Right atrium auricular region (tissue), 2 donors: Measurements from ENCODE around the gene SIRPG. TPM values are rescaled to one million over a fixed set of nuclear protein-coding genes. Genes with fewer than 3 reads are reported as not detected.
"Not testable (repeated sequence)": the region's sequence is repeated elsewhere in the genome, so short reads cannot be mapped to it uniquely, and the experiment has no call there.

Source experiments
- DNase-seq: peaks from one replicate; pipeline ENCODE4 v3.0.0-alpha.2; 2019; ENCODE audit warnings: low spot score
- H3K27ac ChIP-seq, 2 donors: fragments of 200-600 bp; sonication (generic); 1 replicate in 1 of 2; 2 replicates in 1 of 2; pipeline ENCODE4 v1.5.1; 2016 to 2019
- H3K27me3 ChIP-seq, 2 donors: fragments of 200-600 bp; sonication (generic); one replicate each; pipeline versions ENCODE4 v1.5.1 to v1.6.0; 2017 to 2019
- H3K36me3 ChIP-seq: fragments of 200-600 bp; sonication (generic); one replicate; pipeline ENCODE4 v1.5.1; 2016
- H3K4me1 ChIP-seq, 2 donors: fragments of 200-600 bp; sonication (generic); one replicate each; pipeline versions ENCODE4 v1.5.1 to v1.6.0; 2017 to 2019
- H3K4me3 ChIP-seq, 2 donors: fragments of 200-600 bp; sonication (generic); 1 replicate in 1 of 2; 2 replicates in 1 of 2; pipeline ENCODE4 v1.5.1; 2017 to 2019; ENCODE audit warnings: mild to moderate bottlenecking in 1 of 2, moderate library complexity in 1 of 2
- H3K9me3 ChIP-seq, 2 donors: fragments of 200-600 bp; sonication (generic); one replicate each; pipeline ENCODE4 v1.5.1; 2019
- total RNA-seq, 2 donors: library from RNA; depleted of rRNA; stranded (reverse); fragments of >200 nt; gene quantifications; one replicate each; pipeline ENCODE4 v1.1.0, GENCODE V29; 2016
- TF ChIP-seq, protein P1 (sequence below), 2 donors: fragments of 200-600 bp; sonication (generic); IDR thresholded peaks; one replicate each; pipeline ENCODE4 v1.5.1; 2019; ENCODE audit warnings: antibody characterized with exemption in 2 of 2

SIRPG gene
- total RNA-seq, 2 donors from 2014 or later, result not detected

DNA sequence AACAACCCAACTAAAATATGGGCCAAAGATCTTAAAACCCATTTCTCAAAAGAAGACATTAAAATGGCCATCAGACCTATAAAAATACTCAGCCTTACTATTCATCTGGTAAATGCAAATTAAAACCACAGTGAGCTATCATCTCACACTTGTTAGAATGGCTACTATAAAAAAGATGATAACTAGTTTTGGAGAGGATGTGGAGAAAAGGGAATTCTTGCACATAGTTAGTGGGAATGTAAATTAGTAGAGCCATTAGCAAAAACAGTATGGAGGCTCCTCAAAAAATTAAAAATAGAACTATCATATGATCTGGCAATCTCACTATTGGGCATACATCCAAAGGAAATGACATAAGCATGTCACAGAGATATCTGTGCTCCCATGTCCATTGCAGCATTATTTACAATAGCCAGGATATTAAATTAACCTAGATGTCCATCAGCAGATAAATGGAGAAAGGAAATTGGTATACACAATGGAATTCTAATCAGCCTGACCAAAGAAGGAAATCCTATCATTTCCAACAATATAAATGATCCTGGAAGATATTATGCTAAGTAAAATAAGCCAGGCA lies 40.6 kb downstream of the SIRPG start:
- Histone ChIP-seq H3K4me3 (no peak overlapping the region), H3K9me3 (peaks cover 0 to 12% of the 10 kb centered on the region in 2 donors), H3K27me3 (no peaks in the 10 kb centered on the region), H3K36me3 (no peaks in the 10 kb centered on the region), H3K27ac (no peak overlapping the region), H3K4me1 (no peaks in the 10 kb centered on the region)
- no peak for DNase-seq
- TF ChIP-seq, protein P1, sequence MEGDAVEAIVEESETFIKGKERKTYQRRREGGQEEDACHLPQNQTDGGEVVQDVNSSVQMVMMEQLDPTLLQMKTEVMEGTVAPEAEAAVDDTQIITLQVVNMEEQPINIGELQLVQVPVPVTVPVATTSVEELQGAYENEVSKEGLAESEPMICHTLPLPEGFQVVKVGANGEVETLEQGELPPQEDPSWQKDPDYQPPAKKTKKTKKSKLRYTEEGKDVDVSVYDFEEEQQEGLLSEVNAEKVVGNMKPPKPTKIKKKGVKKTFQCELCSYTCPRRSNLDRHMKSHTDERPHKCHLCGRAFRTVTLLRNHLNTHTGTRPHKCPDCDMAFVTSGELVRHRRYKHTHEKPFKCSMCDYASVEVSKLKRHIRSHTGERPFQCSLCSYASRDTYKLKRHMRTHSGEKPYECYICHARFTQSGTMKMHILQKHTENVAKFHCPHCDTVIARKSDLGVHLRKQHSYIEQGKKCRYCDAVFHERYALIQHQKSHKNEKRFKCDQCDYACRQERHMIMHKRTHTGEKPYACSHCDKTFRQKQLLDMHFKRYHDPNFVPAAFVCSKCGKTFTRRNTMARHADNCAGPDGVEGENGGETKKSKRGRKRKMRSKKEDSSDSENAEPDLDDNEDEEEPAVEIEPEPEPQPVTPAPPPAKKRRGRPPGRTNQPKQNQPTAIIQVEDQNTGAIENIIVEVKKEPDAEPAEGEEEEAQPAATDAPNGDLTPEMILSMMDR (IDR thresholded peaks at IDR 0.05), result no peak

DNA sequence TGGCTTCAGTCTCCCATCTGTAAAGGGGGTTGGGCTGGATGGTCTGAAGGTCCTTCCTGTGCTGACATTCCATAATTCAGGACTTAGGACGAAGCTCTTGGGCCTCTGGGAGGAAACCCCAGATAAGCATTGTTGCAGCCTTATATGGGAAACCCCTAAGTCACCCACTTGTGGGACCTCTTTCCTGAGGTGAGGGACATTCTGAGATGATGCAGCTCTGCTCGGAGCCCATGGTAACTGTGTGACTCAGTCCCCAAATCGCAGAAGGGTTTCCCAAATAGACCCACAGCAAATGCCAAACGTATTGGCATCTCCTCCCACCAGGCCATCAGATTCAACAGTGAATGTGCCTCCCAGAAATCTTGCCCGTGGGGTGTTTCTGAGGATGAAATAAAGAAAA lies 47.2 kb downstream of the SIRPG start:
- H3K9me3 ChIP-seq, H3K4me1 ChIP-seq, H3K4me3 ChIP-seq, DNase-seq, H3K36me3 ChIP-seq, H3K27me3 ChIP-seq, H3K27ac ChIP-seq: not testable (repeated sequence)

DNA sequence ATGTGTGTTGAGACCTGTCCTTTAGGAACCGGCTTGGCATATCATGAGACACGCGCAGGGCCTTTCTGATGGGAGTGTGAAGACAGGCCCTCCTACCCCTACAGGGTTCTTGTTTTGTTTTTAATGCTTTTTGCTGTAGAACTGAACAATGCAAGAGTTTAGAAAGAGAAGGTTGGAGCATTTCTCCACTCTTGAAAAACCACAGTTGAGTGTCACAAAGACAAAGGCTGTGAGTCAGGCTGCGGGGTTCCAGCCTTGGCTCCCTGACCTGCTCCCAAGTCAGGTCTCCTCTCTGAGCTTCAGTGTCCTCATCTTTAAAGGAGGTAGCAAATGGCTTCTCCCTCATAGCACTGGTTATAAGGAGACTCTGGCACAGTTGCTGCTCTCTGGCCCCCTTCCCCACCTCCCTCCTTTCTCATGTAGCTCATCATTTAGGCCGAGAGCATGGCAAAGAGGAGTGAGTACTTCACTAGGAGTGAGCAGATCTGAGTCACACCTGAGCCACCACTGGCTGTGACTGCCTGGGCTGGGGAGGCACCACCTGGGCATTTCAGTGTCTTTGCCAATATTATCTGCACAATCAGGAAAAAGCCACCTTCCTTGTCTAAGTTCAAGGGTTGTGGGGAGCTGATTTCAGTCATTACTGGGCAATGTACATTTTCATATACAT lies 48.8 kb downstream of the SIRPG start:
- not testable (repeated sequence) for H3K9me3 ChIP-seq, H3K4me1 ChIP-seq, H3K27ac ChIP-seq, H3K36me3 ChIP-seq, DNase-seq, H3K27me3 ChIP-seq, H3K4me3 ChIP-seq

DNA sequence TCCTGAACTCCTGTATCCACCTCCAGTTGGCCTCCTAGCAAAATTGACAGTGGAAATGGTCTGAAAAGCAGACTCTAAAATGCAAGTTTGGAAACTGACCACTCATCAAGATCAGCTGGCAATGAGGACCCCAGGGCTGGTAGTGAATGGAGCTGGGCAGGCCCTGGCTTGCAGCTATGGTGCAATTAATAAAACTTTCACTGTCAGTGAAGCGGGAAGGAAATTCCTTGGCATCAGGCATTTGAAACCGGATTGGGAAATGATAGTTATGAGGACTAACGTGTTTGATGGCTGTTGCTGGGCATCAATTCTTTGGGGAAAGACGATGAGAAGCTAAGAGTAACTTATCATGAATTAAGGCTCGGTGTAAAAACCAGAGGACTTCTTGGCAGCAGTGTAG lies 56.8 kb downstream of the SIRPG start:
- no peak overlapping the region for H3K27ac ChIP-seq
- DNase-seq, result no peak
- TF ChIP-seq, protein P1 (IDR thresholded peaks at IDR 0.05), result no peak
- no peak overlapping the region for H3K4me3 ChIP-seq
- no peaks in the 10 kb centered on the region for H3K4me1 ChIP-seq
- no peaks in the 10 kb centered on the region for H3K9me3 ChIP-seq
- H3K27me3 ChIP-seq, result no peaks in the 10 kb centered on the region
- H3K36me3 ChIP-seq, result no peaks in the 10 kb centered on the region

DNA sequence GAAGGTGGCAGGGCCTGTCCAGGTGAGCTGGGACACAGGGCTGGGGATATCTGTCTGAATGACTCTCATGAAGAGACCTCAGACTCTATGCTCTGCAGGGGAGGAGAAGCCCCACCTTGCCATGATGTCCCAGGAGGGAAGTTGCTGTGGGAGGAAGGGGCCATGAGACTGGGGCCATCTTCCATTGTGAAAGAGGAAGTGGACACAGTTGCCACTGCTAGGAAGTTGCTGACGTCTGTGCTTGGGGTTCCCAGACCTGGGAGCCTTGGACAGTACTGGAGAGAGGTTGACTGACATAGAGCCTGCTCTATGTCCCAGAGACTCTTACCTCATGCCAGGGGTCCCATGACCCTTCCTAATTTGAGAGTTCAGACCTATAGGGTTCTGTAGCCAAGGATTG lies 62.2 kb downstream of the SIRPG start:
- DNase-seq, result no peak
- H3K4me1 ChIP-seq, result no peaks in the 10 kb centered on the region
- TF ChIP-seq, protein P1 (IDR thresholded peaks at IDR 0.05), result no peak
- no peaks in the 10 kb centered on the region for H3K27me3 ChIP-seq
- no peak overlapping the region for H3K4me3 ChIP-seq
- H3K36me3 ChIP-seq, result no peaks in the 10 kb centered on the region
- H3K27ac ChIP-seq, result no peak overlapping the region
- no peaks in the 10 kb centered on the region for H3K9me3 ChIP-seq

DNA sequence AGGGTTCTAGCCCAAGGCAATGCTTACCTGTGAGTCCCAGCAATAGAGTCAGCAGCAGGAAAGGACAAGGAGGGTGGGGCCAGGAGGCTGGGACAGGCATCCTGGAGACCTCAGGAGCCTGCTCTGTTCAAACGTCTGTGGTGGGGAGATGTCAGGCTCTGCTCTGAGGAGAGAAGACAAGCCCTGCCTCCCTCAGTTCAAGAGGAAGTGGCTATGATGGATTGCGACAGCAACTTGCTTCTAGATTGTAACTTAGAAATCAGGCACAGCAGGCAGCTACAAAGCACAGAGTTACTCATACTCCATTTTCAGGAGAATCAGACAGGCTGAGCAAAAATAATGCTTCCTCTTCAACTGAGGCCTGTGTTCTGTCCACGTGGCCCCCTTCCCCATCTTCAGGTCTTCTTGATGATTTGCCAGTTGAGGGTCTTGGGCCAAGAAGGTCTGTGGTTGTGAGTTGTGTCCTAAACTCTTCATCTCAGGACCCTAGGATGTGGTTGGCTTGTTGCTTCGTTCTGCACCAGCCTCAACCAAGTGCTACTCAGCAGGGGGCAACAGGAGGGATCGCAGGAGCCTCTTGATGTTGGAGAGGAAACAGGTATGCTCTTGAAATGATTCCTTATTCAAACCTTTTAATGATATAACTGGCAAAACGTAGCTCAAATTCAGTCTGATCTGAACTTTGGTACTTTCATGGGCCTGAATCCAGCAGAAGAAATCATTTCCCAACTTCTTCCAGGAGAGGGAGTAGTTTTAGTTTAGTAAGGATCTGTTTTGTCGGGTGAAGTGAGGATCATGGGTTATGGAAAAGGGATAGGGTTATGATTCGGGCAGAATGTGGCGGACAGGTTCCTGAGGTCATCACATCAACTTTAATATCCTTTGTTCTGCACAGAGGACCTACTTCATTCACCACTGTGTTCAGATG lies 68.8 kb downstream of the SIRPG start:
- Histone ChIP-seq H3K27ac (no peak overlapping the region), H3K4me1 (no peaks in the 10 kb centered on the region), H3K4me3 (no peak overlapping the region), H3K36me3 (no peaks in the 10 kb centered on the region), H3K9me3 (no peaks in the 10 kb centered on the region), H3K27me3 (no peaks in the 10 kb centered on the region)
- TF ChIP-seq, protein P1 (IDR thresholded peaks at IDR 0.05), result no peak
- no peak for DNase-seq
